GM18870 (cell line): ENCODE measurements around the gene HSPA12A.

Experiments
- ATAC-seq: cut with Tn5 transposase; IDR thresholded peaks from one replicate; pipeline ENCODE4 v1.9.1; 2021; ENCODE audit warnings: moderate library complexity; ENCODE audit not compliant: unreplicated experiment

The HSPA12A gene

GRCh38 chr10:116771101-116771958 is 29.0 kb upstream of the HSPA12A start:
- no peak for ATAC-seq

GRCh38 chr10:116770281-116770680 is 27.9 kb upstream of the HSPA12A start:
- no peak for ATAC-seq

GRCh38 chr10:116769791-116770190 is 27.4 kb upstream of the HSPA12A start:
- no peak for ATAC-seq

- no peak for ATAC-seq
Measured at GRCh38 chr10:116769368-116769767, 27.0 kb upstream of the HSPA12A start.

GRCh38 chr10:116768786-116769185 is 26.4 kb upstream of the HSPA12A start:
- ATAC-seq: no peak

GRCh38 chr10:116766837-116767634 is 24.7 kb upstream of the HSPA12A start:
- no peak for ATAC-seq

GRCh38 chr10:116766241-116766827 is 24.0 kb upstream of the HSPA12A start:
- ATAC-seq: no peak

- no peak for ATAC-seq
Measured at GRCh38 chr10:116765648-116766081, 23.3 kb upstream of the HSPA12A start.

GRCh38 chr10:116764979-116765378 is 22.6 kb upstream of the HSPA12A start:
- no peak for ATAC-seq

GRCh38 chr10:116763440-116763839 is 21.1 kb upstream of the HSPA12A start:
- ATAC-seq: no peak

- no peak for ATAC-seq
Measured at GRCh38 chr10:116761883-116762282, 19.5 kb upstream of the HSPA12A start.

GRCh38 chr10:116760919-116761318 is 18.6 kb upstream of the HSPA12A start:
- no peak for ATAC-seq

- ATAC-seq: no peak
Measured at GRCh38 chr10:116757246-116757645, 14.9 kb upstream of the HSPA12A start.

GRCh38 chr10:116756277-116756676 is 13.9 kb upstream of the HSPA12A start:
- ATAC-seq: no peak

GRCh38 chr10:116753759-116754158 is 11.4 kb upstream of the HSPA12A start:
- no peak for ATAC-seq

- no peak for ATAC-seq
Measured at GRCh38 chr10:116752969-116753665, 10.8 kb upstream of the HSPA12A start.

- ATAC-seq: no peak
Measured at GRCh38 chr10:116752563-116752962, 10.2 kb upstream of the HSPA12A start.

- ATAC-seq: no peak
Measured at GRCh38 chr10:116748471-116748870, 6.1 kb upstream of the HSPA12A start.

GRCh38 chr10:116748041-116748440 is 5.7 kb upstream of the HSPA12A start:
- no peak for ATAC-seq

GRCh38 chr10:116747325-116747724 is 5.0 kb upstream of the HSPA12A start:
- no peak for ATAC-seq

- ATAC-seq: no peak
Measured at GRCh38 chr10:116744885-116745284, 2.5 kb upstream of the HSPA12A start.
